ENCODE results near the gene SLC41A3.

- TF ChIP-seq CTCF (conservative IDR thresholded peaks at IDR 0.05) (no peak), ZFX (IDR thresholded peaks at IDR 0.05) (no peak)
Measured at GRCh38 chr3:126053949-126054569, 29.9 kb downstream of the SLC41A3 start.

Measured in C4-2B (cell line).